NCI-H146 (cell line): ENCODE data around the gene GADD45GIP1.
"Not testable (repeated sequence)": the region's sequence is repeated elsewhere in the genome, so short reads cannot be mapped to it uniquely, and the experiment has no call there.

Experiments
- DNase-seq: peaks from one replicate; lab custom pipeline; 2025; lab: John Stamatoyannopoulos, UW

GADD45GIP1 gene

GRCh38 chr19:12987781-12988180 lies 30.8 kb upstream of the GADD45GIP1 start:
- peak; percentile 30 for DNase-seq

GRCh38 chr19:12987190-12987589 lies 30.2 kb upstream of the GADD45GIP1 start:
- no peak for DNase-seq

GRCh38 chr19:12986726-12987125 lies 29.7 kb upstream of the GADD45GIP1 start:
- no peak for DNase-seq

- peak; percentile 78 for DNase-seq
These were observed 28.2 kb upstream of the GADD45GIP1 start for GRCh38 chr19:12985049-12985776.

GRCh38 chr19:12984683-12985048 lies 27.6 kb upstream of the GADD45GIP1 start:
- peak; percentile 42 for DNase-seq

- DNase-seq, result no peak
These were observed 27.2 kb upstream of the GADD45GIP1 start for GRCh38 chr19:12984143-12984627.

GRCh38 chr19:12983542-12984142 lies 26.6 kb upstream of the GADD45GIP1 start:
- DNase-seq, result peak; percentile 65

GRCh38 chr19:12983091-12983490 lies 26.1 kb upstream of the GADD45GIP1 start:
- no peak for DNase-seq

GRCh38 chr19:12982648-12983047 lies 25.6 kb upstream of the GADD45GIP1 start:
- DNase-seq, result no peak

- no peak for DNase-seq
These were observed 23.0 kb upstream of the GADD45GIP1 start for GRCh38 chr19:12979974-12980373.

- DNase-seq, result not testable (repeated sequence)
These were observed 19.1 kb upstream of the GADD45GIP1 start for GRCh38 chr19:12976109-12976508.

- no peak for DNase-seq
These were observed 18.3 kb upstream of the GADD45GIP1 start for GRCh38 chr19:12975221-12975741.

GRCh38 chr19:12974301-12975220 lies 17.5 kb upstream of the GADD45GIP1 start:
- DNase-seq, result no peak

GRCh38 chr19:12973236-12973635 lies 16.2 kb upstream of the GADD45GIP1 start:
- DNase-seq, result no peak

GRCh38 chr19:12970070-12970820 lies 13.2 kb upstream of the GADD45GIP1 start:
- DNase-seq, result no peak

GRCh38 chr19:12969292-12969988 lies 12.4 kb upstream of the GADD45GIP1 start, which contains the start of gene DAND5:
Gene DAND5, plus strand, starts transcription at chr19:12969576. Its CDS starts 85 bp downstream, at chr19:12969661.
- peak; percentile 44 for DNase-seq

- no peak for DNase-seq
These were observed 10.9 kb upstream of the GADD45GIP1 start for GRCh38 chr19:12967907-12968306.

- no peak for DNase-seq
These were observed 8.8 kb upstream of the GADD45GIP1 start for GRCh38 chr19:12965812-12966135.

GRCh38 chr19:12965017-12965811 lies 8.2 kb upstream of the GADD45GIP1 start:
- peak; percentile 86 for DNase-seq

GRCh38 chr19:12959481-12959880 lies 2.5 kb upstream of the GADD45GIP1 start:
- no peak for DNase-seq
